GM23338 (cell line): ENCODE results near the gene TASP1. TPM values are rescaled to one million over a fixed set of nuclear protein-coding genes. Genes with fewer than 3 reads are reported as not detected.

Experiments used
- ATAC-seq: fragments of 200-7000 bp; cut with Tn5 transposase; 3 replicates; pipeline ENCODE4 v1.9.1; 2020
- DNase-seq: peaks from one replicate; pipeline ENCODE4 v3.0.0-alpha.2; 2015; ENCODE audit warnings: low spot score
- H2AFZ ChIP-seq: fragments of 200-600 bp; sonication (generic); 2 replicates; pipeline ENCODE4 v1.8.0; 2016; ENCODE audit warnings: antibody characterized with exemption, mild to moderate bottlenecking, moderate library complexity
- H3F3A ChIP-seq: fragments of 200-600 bp; sonication (generic); replicated peaks from 2 replicates; pipeline ENCODE4 v1.8.0; 2017; ENCODE audit warnings: antibody characterized with exemption, mixed run types, low read depth
- H3K27ac ChIP-seq: fragments of 200-600 bp; sonication (generic); 2 replicates; pipeline ENCODE4 v1.6.1; 2016; ENCODE audit warnings: low read depth
- H3K27me3 ChIP-seq: fragments of 200-600 bp; sonication (generic); 2 replicates; pipeline ENCODE4 v1.8.0; 2016; ENCODE audit warnings: mild to moderate bottlenecking, mixed run types, moderate library complexity; ENCODE audit not compliant: insufficient read depth
- H3K36me3 ChIP-seq: fragments of 200-600 bp; sonication (generic); 2 replicates; pipeline ENCODE4 v1.8.0; 2016; ENCODE audit warnings: mild to moderate bottlenecking; ENCODE audit not compliant: insufficient read depth
- H3K4me1 ChIP-seq: fragments of 200-600 bp; sonication (generic); 2 replicates; pipeline ENCODE4 v1.8.0; 2016; ENCODE audit warnings: mild to moderate bottlenecking, moderate library complexity; ENCODE audit not compliant: insufficient read depth
- H3K4me2 ChIP-seq: fragments of 200-600 bp; sonication (generic); 2 replicates; pipeline ENCODE4 v1.7.1; 2017; ENCODE audit warnings: mixed run types
- H3K4me3 ChIP-seq: fragments of 200-600 bp; sonication (generic); 2 replicates; pipeline ENCODE4 v1.6.1; 2016; ENCODE audit warnings: mixed run types
- H3K79me2 ChIP-seq: fragments of 200-600 bp; sonication (generic); replicated peaks from 2 replicates; pipeline ENCODE4 v1.8.0; 2017; ENCODE audit warnings: mild to moderate bottlenecking; ENCODE audit not compliant: insufficient read depth
- H3K9me2 ChIP-seq: fragments of 200-600 bp; sonication (generic); 2 replicates; pipeline ENCODE4 v1.8.0; 2017; ENCODE audit not compliant: insufficient read depth
- H4K20me1 ChIP-seq: fragments of 200-600 bp; sonication (generic); replicated peaks from 2 replicates; pipeline ENCODE4 v1.8.0; 2017; ENCODE audit warnings: mild to moderate bottlenecking; ENCODE audit not compliant: insufficient read depth
- H3K27ac Mint-ChIP-seq: 2 replicates; pipeline ENCODE4 v1.8.0; 2020; ENCODE audit warnings: inconsistent platforms, mild to moderate bottlenecking, moderate library complexity, mixed read lengths
- H3K27me3 Mint-ChIP-seq: 3 replicates; pipeline ENCODE4 v1.8.0; 2022; ENCODE audit warnings: low read depth, mild to moderate bottlenecking, moderate library complexity, mixed read lengths, inconsistent platforms; ENCODE audit not compliant: insufficient read depth, poor library complexity
- H3K36me3 Mint-ChIP-seq: 3 replicates; pipeline ENCODE4 v1.8.0; 2021; ENCODE audit warnings: low read depth, mild to moderate bottlenecking, inconsistent platforms, moderate library complexity, mixed read lengths
- H3K4me1 Mint-ChIP-seq: 3 replicates; pipeline ENCODE4 v1.8.0; 2020; ENCODE audit warnings: mild to moderate bottlenecking, inconsistent platforms, mixed read lengths
- H3K4me3 Mint-ChIP-seq: 3 replicates; pipeline ENCODE4 v1.8.0; 2021; ENCODE audit warnings: moderate library complexity, mild to moderate bottlenecking, inconsistent platforms, mixed read lengths
- H3K9me3 Mint-ChIP-seq: 3 replicates; pipeline ENCODE4 v1.8.0; 2020; ENCODE audit warnings: moderate library complexity, mild to moderate bottlenecking, inconsistent platforms, mixed read lengths
- CREB1 ChIP-seq: fragments of 250-450 bp; sonication (Bioruptor Pico); IDR thresholded peaks from 2 replicates; pipeline ENCODE4 v1.5.0; 2020; ENCODE audit warnings: low read depth, mild to moderate bottlenecking, moderate library complexity
- EZH2phosphoT487 ChIP-seq: fragments of 200-600 bp; sonication (generic); IDR thresholded peaks from one replicate; pipeline ENCODE4 v1.8.1; 2018; ENCODE audit warnings: antibody characterized with exemption; ENCODE audit not compliant: unreplicated experiment
- NANOG ChIP-seq: IDR thresholded peaks from 2 replicates; pipeline ENCODE4 v1.6.1; 2016; ENCODE audit warnings: antibody characterized with exemption, borderline replicate concordance
- STAT1 ChIP-seq: IDR thresholded peaks from one replicate; pipeline ENCODE4 v1.6.1; 2016; ENCODE audit warnings: antibody characterized with exemption; ENCODE audit not compliant: unreplicated experiment
- ZNF114 ChIP-seq: fragments of 250-450 bp; sonication (Bioruptor Pico); IDR thresholded peaks from 2 replicates; pipeline ENCODE4 v1.5.0; 2020; ENCODE audit warnings: mild to moderate bottlenecking, moderate library complexity
- polyA plus RNA-seq: library from polyadenylated mRNA; unstranded; fragments of >200 nt; fragmentation: Nextera tagmentation; extraction: Ambion mirVana; gene quantifications from 2 replicates; pipeline ENCODE4 v1.2.1, GENCODE V29; 2016
- total RNA-seq: library from RNA; depleted of rRNA; stranded (reverse); fragments of >200 nt; shearing (Covaris generic); gene quantifications from 2 replicates; pipeline ENCODE4 v1.2.3, GENCODE V29; 2014
- TF ChIP-seq, protein P1 (sequence below): fragments of 250-450 bp; sonication (Bioruptor Pico); IDR thresholded peaks from 2 replicates; pipeline ENCODE4 v1.5.0; 2020; ENCODE audit warnings: mild to moderate bottlenecking, moderate library complexity
- TF ChIP-seq, protein P2 (sequence below): IDR thresholded peaks from 2 replicates; pipeline ENCODE4 v1.6.1; 2016; ENCODE audit warnings: antibody characterized with exemption
- TF ChIP-seq, protein P3 (sequence below), 2 experiments: fragments of 200-600 bp in 1 of 2; sonication (generic) in 1 of 2; conservative IDR thresholded peaks; 2 replicates each; pipeline versions ENCODE4 v1.5.1 to v1.6.1; 2016 to 2017; ENCODE audit warnings: antibody characterized with exemption in 2 of 2, low read depth in 2 of 2, mild to moderate bottlenecking in 2 of 2, moderate library complexity in 1 of 2
- TF ChIP-seq, protein P4 (sequence below): IDR thresholded peaks from one replicate; pipeline ENCODE4 v1.6.1; 2018; ENCODE audit warnings: antibody characterized with exemption; ENCODE audit not compliant: unreplicated experiment

Gene TASP1
- total and polyA plus RNA-seq, 2 experiments from 2014 or later: 9.7 to 9.8 TPM

DNA sequence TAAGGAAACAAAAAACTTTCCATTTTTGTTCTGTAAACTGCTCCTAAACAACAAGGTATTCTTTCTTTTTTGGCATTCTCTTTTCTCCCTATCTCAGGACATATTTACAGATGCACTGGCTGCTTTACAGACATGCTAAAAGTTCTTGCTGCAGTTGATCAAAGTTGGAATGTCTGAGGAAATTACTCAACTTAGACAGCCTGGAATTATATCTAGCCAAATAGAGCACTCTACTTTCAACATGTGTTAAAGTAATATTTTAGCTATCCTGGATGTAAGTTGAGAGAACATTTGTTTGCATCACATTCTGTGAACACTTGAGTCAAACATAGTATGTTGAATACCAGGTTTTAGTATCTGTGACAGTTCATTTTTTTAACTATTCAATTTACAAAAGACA is 24.8 kb downstream of the TASP1 start (continued):
- TF ChIP-seq, protein P1, sequence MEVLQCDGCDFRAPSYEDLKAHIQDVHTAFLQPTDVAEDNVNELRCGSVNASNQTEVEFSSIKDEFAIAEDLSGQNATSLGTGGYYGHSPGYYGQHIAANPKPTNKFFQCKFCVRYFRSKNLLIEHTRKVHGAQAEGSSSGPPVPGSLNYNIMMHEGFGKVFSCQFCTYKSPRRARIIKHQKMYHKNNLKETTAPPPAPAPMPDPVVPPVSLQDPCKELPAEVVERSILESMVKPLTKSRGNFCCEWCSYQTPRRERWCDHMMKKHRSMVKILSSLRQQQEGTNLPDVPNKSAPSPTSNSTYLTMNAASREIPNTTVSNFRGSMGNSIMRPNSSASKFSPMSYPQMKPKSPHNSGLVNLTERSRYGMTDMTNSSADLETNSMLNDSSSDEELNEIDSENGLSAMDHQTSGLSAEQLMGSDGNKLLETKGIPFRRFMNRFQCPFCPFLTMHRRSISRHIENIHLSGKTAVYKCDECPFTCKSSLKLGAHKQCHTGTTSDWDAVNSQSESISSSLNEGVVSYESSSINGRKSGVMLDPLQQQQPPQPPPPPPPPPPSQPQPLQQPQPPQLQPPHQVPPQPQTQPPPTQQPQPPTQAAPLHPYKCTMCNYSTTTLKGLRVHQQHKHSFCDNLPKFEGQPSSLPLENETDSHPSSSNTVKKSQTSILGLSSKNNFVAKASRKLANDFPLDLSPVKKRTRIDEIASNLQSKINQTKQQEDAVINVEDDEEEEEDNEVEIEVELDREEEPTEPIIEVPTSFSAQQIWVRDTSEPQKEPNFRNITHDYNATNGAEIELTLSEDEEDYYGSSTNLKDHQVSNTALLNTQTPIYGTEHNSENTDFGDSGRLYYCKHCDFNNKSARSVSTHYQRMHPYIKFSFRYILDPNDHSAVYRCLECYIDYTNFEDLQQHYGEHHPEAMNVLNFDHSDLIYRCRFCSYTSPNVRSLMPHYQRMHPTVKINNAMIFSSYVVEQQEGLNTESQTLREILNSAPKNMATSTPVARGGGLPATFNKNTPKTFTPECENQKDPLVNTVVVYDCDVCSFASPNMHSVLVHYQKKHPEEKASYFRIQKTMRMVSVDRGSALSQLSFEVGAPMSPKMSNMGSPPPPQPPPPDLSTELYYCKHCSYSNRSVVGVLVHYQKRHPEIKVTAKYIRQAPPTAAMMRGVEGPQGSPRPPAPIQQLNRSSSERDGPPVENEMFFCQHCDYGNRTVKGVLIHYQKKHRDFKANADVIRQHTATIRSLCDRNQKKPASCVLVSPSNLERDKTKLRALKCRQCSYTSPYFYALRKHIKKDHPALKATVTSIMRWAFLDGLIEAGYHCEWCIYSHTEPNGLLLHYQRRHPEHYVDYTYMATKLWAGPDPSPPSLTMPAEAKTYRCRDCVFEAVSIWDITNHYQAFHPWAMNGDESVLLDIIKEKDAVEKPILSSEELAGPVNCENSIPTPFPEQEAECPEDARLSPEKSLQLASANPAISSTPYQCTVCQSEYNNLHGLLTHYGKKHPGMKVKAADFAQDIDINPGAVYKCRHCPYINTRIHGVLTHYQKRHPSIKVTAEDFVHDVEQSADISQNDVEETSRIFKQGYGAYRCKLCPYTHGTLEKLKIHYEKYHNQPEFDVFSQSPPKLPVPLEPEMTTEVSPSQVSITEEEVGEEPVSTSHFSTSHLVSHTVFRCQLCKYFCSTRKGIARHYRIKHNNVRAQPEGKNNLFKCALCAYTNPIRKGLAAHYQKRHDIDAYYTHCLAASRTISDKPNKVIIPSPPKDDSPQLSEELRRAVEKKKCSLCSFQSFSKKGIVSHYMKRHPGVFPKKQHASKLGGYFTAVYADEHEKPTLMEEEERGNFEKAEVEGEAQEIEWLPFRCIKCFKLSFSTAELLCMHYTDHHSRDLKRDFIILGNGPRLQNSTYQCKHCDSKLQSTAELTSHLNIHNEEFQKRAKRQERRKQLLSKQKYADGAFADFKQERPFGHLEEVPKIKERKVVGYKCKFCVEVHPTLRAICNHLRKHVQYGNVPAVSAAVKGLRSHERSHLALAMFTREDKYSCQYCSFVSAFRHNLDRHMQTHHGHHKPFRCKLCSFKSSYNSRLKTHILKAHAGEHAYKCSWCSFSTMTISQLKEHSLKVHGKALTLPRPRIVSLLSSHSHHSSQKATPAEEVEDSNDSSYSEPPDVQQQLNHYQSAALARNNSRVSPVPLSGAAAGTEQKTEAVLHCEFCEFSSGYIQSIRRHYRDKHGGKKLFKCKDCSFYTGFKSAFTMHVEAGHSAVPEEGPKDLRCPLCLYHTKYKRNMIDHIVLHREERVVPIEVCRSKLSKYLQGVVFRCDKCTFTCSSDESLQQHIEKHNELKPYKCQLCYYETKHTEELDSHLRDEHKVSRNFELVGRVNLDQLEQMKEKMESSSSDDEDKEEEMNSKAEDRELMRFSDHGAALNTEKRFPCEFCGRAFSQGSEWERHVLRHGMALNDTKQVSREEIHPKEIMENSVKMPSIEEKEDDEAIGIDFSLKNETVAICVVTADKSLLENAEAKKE (CRISPR knock-in tag): no peak
- TF ChIP-seq ZNF114 (CRISPR knock-in tag) (no peak), EZH2phosphoT487 (no peak)
- TF ChIP-seq, protein P2, sequence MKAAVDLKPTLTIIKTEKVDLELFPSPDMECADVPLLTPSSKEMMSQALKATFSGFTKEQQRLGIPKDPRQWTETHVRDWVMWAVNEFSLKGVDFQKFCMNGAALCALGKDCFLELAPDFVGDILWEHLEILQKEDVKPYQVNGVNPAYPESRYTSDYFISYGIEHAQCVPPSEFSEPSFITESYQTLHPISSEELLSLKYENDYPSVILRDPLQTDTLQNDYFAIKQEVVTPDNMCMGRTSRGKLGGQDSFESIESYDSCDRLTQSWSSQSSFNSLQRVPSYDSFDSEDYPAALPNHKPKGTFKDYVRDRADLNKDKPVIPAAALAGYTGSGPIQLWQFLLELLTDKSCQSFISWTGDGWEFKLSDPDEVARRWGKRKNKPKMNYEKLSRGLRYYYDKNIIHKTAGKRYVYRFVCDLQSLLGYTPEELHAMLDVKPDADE: no peak
- TF ChIP-seq, protein P3, sequence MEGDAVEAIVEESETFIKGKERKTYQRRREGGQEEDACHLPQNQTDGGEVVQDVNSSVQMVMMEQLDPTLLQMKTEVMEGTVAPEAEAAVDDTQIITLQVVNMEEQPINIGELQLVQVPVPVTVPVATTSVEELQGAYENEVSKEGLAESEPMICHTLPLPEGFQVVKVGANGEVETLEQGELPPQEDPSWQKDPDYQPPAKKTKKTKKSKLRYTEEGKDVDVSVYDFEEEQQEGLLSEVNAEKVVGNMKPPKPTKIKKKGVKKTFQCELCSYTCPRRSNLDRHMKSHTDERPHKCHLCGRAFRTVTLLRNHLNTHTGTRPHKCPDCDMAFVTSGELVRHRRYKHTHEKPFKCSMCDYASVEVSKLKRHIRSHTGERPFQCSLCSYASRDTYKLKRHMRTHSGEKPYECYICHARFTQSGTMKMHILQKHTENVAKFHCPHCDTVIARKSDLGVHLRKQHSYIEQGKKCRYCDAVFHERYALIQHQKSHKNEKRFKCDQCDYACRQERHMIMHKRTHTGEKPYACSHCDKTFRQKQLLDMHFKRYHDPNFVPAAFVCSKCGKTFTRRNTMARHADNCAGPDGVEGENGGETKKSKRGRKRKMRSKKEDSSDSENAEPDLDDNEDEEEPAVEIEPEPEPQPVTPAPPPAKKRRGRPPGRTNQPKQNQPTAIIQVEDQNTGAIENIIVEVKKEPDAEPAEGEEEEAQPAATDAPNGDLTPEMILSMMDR (conservative IDR thresholded peaks at IDR 0.05; ENCODE audit: low read depth in 2 of 2): no peak

DNA sequence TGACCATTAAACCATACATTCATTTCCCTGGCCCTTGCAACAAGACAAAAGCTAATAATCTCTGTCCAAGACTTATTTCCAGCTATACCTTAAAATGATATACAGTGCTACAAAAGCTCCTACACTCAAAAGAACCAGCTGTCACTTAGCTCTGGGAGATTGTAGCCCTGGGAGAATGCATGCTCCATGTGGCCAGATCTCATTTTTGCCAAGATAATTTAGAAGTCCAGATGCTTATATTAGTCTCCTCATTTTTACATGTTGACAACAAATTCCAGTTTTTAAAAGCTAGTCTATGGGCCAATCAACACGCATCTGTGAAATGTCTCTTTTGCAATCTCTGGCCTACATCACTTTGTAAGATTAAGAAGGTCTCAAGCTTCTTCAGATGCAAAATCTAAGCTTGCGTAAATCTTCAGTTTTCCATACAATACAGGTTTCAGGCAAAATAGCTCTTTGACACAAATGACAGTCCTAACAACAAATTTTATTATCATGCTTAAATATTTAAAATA is 27.1 kb downstream of the TASP1 start:
- ATAC-seq: no peak
- Histone ChIP-seq H4K20me1 (no peaks in the 10 kb centered on the region), H3K4me2 (no peak overlapping the region), H3K27me3 (no peaks in the 10 kb centered on the region), H3K4me3 (no peak overlapping the region), H3K36me3 (no peaks in the 10 kb centered on the region), H3K27ac (no peak overlapping the region), H3K9me2 (no peaks in the 10 kb centered on the region), H3K79me2 (no peaks in the 10 kb centered on the region; the same call in 1 of the 2 replicates), H3F3A (no peaks in the 10 kb centered on the region), H2AFZ (no peak overlapping the region), H3K4me1 (no peaks in the 10 kb centered on the region)
- Mint-ChIP-seq H3K4me1 (no peaks in the 10 kb centered on the region), H3K4me3 (no peak overlapping the region), H3K9me3 (no peaks in the 10 kb centered on the region), H3K27me3 (no peaks in the 10 kb centered on the region), H3K36me3 (no peaks in the 10 kb centered on the region), H3K27ac (no peak overlapping the region)
- DNase-seq: no peak
- TF ChIP-seq, protein P3 (conservative IDR thresholded peaks at IDR 0.05; ENCODE audit: low read depth in 2 of 2): no peak
- TF ChIP-seq CREB1 (CRISPR knock-in tag) (no peak), STAT1 (no peak), NANOG (no peak)
- TF ChIP-seq, protein P4, sequence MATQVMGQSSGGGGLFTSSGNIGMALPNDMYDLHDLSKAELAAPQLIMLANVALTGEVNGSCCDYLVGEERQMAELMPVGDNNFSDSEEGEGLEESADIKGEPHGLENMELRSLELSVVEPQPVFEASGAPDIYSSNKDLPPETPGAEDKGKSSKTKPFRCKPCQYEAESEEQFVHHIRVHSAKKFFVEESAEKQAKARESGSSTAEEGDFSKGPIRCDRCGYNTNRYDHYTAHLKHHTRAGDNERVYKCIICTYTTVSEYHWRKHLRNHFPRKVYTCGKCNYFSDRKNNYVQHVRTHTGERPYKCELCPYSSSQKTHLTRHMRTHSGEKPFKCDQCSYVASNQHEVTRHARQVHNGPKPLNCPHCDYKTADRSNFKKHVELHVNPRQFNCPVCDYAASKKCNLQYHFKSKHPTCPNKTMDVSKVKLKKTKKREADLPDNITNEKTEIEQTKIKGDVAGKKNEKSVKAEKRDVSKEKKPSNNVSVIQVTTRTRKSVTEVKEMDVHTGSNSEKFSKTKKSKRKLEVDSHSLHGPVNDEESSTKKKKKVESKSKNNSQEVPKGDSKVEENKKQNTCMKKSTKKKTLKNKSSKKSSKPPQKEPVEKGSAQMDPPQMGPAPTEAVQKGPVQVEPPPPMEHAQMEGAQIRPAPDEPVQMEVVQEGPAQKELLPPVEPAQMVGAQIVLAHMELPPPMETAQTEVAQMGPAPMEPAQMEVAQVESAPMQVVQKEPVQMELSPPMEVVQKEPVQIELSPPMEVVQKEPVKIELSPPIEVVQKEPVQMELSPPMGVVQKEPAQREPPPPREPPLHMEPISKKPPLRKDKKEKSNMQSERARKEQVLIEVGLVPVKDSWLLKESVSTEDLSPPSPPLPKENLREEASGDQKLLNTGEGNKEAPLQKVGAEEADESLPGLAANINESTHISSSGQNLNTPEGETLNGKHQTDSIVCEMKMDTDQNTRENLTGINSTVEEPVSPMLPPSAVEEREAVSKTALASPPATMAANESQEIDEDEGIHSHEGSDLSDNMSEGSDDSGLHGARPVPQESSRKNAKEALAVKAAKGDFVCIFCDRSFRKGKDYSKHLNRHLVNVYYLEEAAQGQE: no peak
